Smooth muscle cell of the umbilical artery (primary cell): ENCODE results near the gene SCNN1B. TPM values are rescaled to one million over a fixed set of nuclear protein-coding genes. Genes with fewer than 3 reads are reported as not detected.

Experiments
- total RNA-seq: library from RNA; depleted of rRNA; stranded (reverse); fragments of >200 nt; gene quantifications from 2 replicates; pipeline ENCODE4 v1.2.3, GENCODE V29; 2014

Gene SCNN1B, protein sequence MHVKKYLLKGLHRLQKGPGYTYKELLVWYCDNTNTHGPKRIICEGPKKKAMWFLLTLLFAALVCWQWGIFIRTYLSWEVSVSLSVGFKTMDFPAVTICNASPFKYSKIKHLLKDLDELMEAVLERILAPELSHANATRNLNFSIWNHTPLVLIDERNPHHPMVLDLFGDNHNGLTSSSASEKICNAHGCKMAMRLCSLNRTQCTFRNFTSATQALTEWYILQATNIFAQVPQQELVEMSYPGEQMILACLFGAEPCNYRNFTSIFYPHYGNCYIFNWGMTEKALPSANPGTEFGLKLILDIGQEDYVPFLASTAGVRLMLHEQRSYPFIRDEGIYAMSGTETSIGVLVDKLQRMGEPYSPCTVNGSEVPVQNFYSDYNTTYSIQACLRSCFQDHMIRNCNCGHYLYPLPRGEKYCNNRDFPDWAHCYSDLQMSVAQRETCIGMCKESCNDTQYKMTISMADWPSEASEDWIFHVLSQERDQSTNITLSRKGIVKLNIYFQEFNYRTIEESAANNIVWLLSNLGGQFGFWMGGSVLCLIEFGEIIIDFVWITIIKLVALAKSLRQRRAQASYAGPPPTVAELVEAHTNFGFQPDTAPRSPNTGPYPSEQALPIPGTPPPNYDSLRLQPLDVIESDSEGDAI
- not detected in 2 replicates for total RNA-seq

DNA sequence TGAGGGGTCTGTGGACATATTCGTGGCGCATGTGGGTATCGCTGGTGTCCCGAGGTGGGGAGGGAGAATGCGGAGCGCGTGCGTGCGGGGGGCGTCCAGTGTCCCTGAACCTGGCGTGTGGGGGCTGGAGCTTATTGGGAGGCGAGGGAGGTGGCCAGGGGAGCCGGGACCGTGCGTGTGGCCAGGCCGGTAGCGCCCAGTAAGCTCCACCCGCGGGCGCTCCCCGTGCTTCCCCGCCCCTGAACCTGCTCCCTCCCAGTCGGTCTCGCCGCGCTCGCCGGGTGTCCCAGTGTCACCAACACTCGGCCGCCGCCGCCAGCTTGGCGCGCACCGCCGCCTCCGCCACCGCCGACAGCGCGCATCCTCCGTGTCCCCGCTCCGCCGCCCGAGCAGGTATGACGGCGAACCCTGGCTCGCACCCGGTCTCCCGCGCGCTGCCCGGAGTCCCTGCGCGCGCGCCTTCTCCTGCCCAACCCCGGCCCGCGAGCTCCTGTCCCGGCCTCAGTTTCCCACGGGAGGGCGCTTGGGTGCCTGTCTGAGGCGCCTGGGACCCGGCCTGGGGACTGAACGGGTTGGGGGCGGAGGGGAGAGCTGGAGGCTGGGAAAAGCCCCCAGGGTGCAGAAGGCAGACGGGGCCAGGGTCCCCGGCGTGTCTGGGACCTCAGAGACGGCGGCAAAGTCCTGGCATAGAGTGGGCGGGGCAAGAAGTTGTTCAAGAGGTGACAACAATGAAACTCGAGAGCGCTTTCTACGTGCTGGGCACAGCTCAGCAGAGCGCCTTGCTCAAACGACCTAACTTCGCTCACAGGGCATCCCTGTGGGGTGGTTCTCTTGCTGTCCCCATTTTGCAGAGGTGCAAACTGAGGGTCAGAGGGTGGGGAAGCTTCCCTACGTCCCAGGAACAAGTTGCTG lies at the start of gene SCNN1B:
Gene SCNN1B (plus strand): TSS at position 258 of the 912 bp plus-strand sequence. CDS start 46,298 bp downstream, outside the sequence.

Other genes starting within 250 kb of the SCNN1B start
- gene USP31, start 152.8 kb upstream of the SCNN1B start, total RNA-seq: 6.5 and 13.5 TPM in 2 replicates
- gene SCNN1G, start 119.6 kb upstream of the SCNN1B start, total RNA-seq: not detected in 2 replicates
- gene COG7, start 150.9 kb downstream of the SCNN1B start, total RNA-seq: 22.0 and 29.5 TPM in 2 replicates
- 30.0 and 44.7 TPM in 2 replicates for gene GGA2, start 208.2 kb downstream of the SCNN1B start, total RNA-seq